Measurements from ENCODE around the gene ACTR6. TPM values are rescaled to one million over a fixed set of nuclear protein-coding genes. Genes with fewer than 3 reads are reported as not detected.
"Not testable (repeated sequence)": the region's sequence is repeated elsewhere in the genome, so short reads cannot be mapped to it uniquely, and the experiment has no call there.

ACTR6 gene
- polyA plus RNA-seq, 1 donor (not counting 4 experiments of a cell fraction or from before 2014, with no cell fraction given), result 33.1 TPM

DNA sequence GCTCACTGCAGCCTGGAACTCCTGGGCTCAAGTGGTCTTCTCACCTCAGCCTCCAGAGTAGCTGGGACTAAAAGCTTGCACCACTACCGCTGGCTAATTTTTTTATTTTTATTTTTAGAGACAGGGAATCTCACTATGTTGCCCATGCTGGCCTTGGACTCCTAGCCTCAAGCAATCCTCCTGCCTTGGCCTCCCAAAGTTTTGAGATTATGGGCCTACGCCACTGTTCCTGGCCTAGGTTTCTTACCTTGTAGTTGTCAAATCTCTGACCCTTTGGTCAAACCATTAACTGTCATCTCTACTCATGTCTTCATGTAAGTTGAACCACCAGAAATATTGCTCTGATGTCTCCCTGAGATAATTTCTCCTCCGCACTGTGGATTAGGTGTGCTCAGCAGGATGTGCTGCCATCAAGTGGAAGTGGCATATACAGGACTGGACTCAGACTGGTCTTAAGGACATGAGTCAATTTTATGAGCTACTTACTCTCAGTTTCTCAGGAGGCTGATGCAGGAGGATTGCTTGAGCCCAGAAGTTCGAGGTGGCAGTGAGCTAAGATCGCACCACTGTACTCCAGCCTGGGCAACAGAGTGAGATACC lies 28.5 kb downstream of the ACTR6 start:
- Histone ChIP-seq H3K4me2 (ENCODE audit: control insufficient read depth, extremely low read depth, insufficient read depth, low read depth, low read length) (peak overlapping the region; percentile 69), H3K79me2 (ENCODE audit: control insufficient read depth, insufficient read depth, low read length) (no peaks in the 10 kb centered on the region), H4K20me1 (ENCODE audit: control insufficient read depth, extremely low read depth, insufficient read depth, low read length) (no peaks in the 10 kb centered on the region), H3K27me3 (ENCODE audit: control insufficient read depth, extremely low read depth, insufficient read depth, low read length) (no peaks in the 10 kb centered on the region), H3K9me3 (ENCODE audit: control insufficient read depth, low read depth, low read length) (no peaks in the 10 kb centered on the region), H3K4me1 (ENCODE audit: control insufficient read depth, extremely low read depth, insufficient read depth, low read length) (peaks cover 19% of the 10 kb centered on the region), H3K27ac (ENCODE audit: control insufficient read depth, insufficient read depth, low read length) (peak overlapping the region; percentile 31), H2AFZ (ENCODE audit: control insufficient read depth, low read length) (peak overlapping the region; percentile 5), H3K9me1 (ENCODE audit: control insufficient read depth, extremely low read depth, insufficient read depth, low read length) (no peaks in the 10 kb centered on the region), H3K36me3 (ENCODE audit: control insufficient read depth in 2 of 2, extremely low read depth in 1 of 2, insufficient read depth in 2 of 2, low read length in 2 of 2) (no peaks in the 10 kb centered on the region), H3K9ac (ENCODE audit: control insufficient read depth, extremely low read depth, insufficient read depth, low read length) (no peak overlapping the region), H3K4me3 (ENCODE audit: control insufficient read depth in 2 of 3, extremely low read depth in 1 of 3, insufficient read depth in 2 of 3, low read depth in 1 of 3, low read length in 3 of 3) (peak overlapping the region in 1 of 3 experiments; percentile 7)
- DNase-seq (ENCODE audit: low read depth, low spot score) (peak; percentile 15), FAIRE-seq (peak; percentile 78)
- TF ChIP-seq, protein P1, sequence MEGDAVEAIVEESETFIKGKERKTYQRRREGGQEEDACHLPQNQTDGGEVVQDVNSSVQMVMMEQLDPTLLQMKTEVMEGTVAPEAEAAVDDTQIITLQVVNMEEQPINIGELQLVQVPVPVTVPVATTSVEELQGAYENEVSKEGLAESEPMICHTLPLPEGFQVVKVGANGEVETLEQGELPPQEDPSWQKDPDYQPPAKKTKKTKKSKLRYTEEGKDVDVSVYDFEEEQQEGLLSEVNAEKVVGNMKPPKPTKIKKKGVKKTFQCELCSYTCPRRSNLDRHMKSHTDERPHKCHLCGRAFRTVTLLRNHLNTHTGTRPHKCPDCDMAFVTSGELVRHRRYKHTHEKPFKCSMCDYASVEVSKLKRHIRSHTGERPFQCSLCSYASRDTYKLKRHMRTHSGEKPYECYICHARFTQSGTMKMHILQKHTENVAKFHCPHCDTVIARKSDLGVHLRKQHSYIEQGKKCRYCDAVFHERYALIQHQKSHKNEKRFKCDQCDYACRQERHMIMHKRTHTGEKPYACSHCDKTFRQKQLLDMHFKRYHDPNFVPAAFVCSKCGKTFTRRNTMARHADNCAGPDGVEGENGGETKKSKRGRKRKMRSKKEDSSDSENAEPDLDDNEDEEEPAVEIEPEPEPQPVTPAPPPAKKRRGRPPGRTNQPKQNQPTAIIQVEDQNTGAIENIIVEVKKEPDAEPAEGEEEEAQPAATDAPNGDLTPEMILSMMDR (optimal IDR thresholded peaks at IDR 0.05 in 1 of 3, IDR thresholded peaks at IDR 0.05 in 1 of 3, conservative IDR thresholded peaks at IDR 0.05 in 1 of 3; ENCODE audit: extremely low read depth in 1 of 3, insufficient read depth in 2 of 3, low read length in 3 of 3), result peak; percentile 34 to 78 (median 39)
- TF ChIP-seq EZH2 (IDR thresholded peaks at IDR 0.05; ENCODE audit: low read length), result no peak
- dilution Hi-C loops (cut with MboI; ENCODE audit: extremely low pct_ligation_motif_present, low sequenced_read_pairs), result no loop called here

DNA sequence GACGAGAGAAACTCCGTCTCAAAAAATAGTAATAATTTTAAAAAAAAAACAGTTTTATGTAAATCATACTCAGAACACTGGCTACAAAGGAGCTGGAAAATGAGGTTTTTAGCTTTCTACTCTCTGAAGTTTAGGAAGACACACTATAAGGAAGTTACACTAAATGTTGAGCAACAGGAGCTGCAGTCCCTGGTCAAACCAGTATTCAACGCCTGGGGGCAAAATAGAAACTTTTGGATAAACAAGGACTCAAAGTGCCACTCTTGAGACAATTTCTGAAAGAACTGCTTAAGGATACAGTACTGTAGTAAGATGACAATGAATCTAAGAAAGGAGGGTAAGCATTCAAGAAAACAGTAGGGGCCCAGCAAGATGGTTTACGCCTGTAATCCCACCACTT lies 29.3 kb downstream of the ACTR6 start:
- dilution Hi-C loops (cut with MboI; ENCODE audit: extremely low pct_ligation_motif_present, low sequenced_read_pairs), result no loop called here
- Histone ChIP-seq H4K20me1 (ENCODE audit: control insufficient read depth, extremely low read depth, insufficient read depth, low read length) (no peaks in the 10 kb centered on the region), H3K79me2 (ENCODE audit: control insufficient read depth, insufficient read depth, low read length) (no peaks in the 10 kb centered on the region), H3K27me3 (ENCODE audit: control insufficient read depth, extremely low read depth, insufficient read depth, low read length) (no peaks in the 10 kb centered on the region), H3K9me1 (ENCODE audit: control insufficient read depth, extremely low read depth, insufficient read depth, low read length) (no peaks in the 10 kb centered on the region), H3K4me3 (ENCODE audit: control insufficient read depth in 2 of 3, extremely low read depth in 1 of 3, insufficient read depth in 2 of 3, low read depth in 1 of 3, low read length in 3 of 3) (peak overlapping the region in 1 of 3 experiments; percentile 7), H2AFZ (ENCODE audit: control insufficient read depth, low read length) (no peak overlapping the region), H3K36me3 (ENCODE audit: control insufficient read depth in 2 of 2, extremely low read depth in 1 of 2, insufficient read depth in 2 of 2, low read length in 2 of 2) (no peaks in the 10 kb centered on the region), H3K27ac (ENCODE audit: control insufficient read depth, insufficient read depth, low read length) (peak overlapping the region; percentile 31), H3K4me1 (ENCODE audit: control insufficient read depth, extremely low read depth, insufficient read depth, low read length) (peaks cover 21% of the 10 kb centered on the region), H3K9me3 (ENCODE audit: control insufficient read depth, low read depth, low read length) (no peaks in the 10 kb centered on the region), H3K9ac (ENCODE audit: control insufficient read depth, extremely low read depth, insufficient read depth, low read length) (peak overlapping the region; percentile 4), H3K4me2 (ENCODE audit: control insufficient read depth, extremely low read depth, insufficient read depth, low read depth, low read length) (peak overlapping the region; percentile 69)
- peak; percentile 51 for FAIRE-seq
- DNase-seq (ENCODE audit: low read depth, low spot score), result peak; percentile 33
- TF ChIP-seq, protein P1 (optimal IDR thresholded peaks at IDR 0.05 in 1 of 3, IDR thresholded peaks at IDR 0.05 in 1 of 3, conservative IDR thresholded peaks at IDR 0.05 in 1 of 3; ENCODE audit: extremely low read depth in 1 of 3, insufficient read depth in 2 of 3, low read length in 3 of 3), result no peak
- no peak for TF ChIP-seq EZH2 (IDR thresholded peaks at IDR 0.05; ENCODE audit: low read length)

DNA sequence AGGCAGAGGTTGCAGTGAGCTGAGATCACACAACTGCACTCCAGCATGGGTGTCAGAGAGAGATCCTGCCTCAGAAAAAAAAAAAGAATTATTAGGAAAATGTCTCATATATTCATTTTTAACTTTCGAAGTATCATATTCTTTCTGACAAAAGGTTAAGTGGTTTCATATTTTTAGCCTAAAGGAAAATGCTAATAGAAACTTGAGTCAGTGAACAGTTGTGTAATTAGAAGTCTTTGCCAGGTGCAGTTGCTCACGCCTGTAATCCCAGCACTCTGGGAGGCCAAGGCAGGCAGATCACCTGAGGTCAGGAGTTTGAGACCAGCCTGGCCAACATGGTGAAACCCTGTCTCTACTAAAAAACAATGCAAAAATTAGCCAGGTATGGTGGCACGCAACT lies 31.3 kb downstream of the ACTR6 start:
- DNase-seq (ENCODE audit: low read depth, low spot score); H3K27ac ChIP-seq (ENCODE audit: control insufficient read depth, insufficient read depth, low read length); H3K9me3 ChIP-seq (ENCODE audit: control insufficient read depth, low read depth, low read length); H3K79me2 ChIP-seq (ENCODE audit: control insufficient read depth, insufficient read depth, low read length); dilution Hi-C loops (cut with MboI; ENCODE audit: extremely low pct_ligation_motif_present, low sequenced_read_pairs); H3K9me1 ChIP-seq (ENCODE audit: control insufficient read depth, extremely low read depth, insufficient read depth, low read length); H3K4me2 ChIP-seq (ENCODE audit: control insufficient read depth, extremely low read depth, insufficient read depth, low read depth, low read length); H4K20me1 ChIP-seq (ENCODE audit: control insufficient read depth, extremely low read depth, insufficient read depth, low read length); H3K9ac ChIP-seq (ENCODE audit: control insufficient read depth, extremely low read depth, insufficient read depth, low read length); H3K27me3 ChIP-seq (ENCODE audit: control insufficient read depth, extremely low read depth, insufficient read depth, low read length); H2AFZ ChIP-seq (ENCODE audit: control insufficient read depth, low read length); H3K36me3 ChIP-seq (ENCODE audit: control insufficient read depth in 2 of 2, extremely low read depth in 1 of 2, insufficient read depth in 2 of 2, low read length in 2 of 2); H3K4me3 ChIP-seq (ENCODE audit: control insufficient read depth in 2 of 3, extremely low read depth in 1 of 3, insufficient read depth in 2 of 3, low read depth in 1 of 3, low read length in 3 of 3); FAIRE-seq: not testable (repeated sequence)
- peaks cover 15% of the 10 kb centered on the region for H3K4me1 ChIP-seq (ENCODE audit: control insufficient read depth, extremely low read depth, insufficient read depth, low read length)
